Panc1 (cell line): ENCODE measurements around the gene SERPINE3. TPM values are rescaled to one million over a fixed set of nuclear protein-coding genes. Genes with fewer than 3 reads are reported as not detected.

Source experiments
- ATAC-seq: fragments of 200-7000 bp; cut with Tn5 transposase; 2 replicates; pipeline ENCODE4 v1.9.1; 2020; ENCODE audit warnings: mild to moderate bottlenecking, moderate library complexity
- BruUV-seq: library from RNA; stranded (reverse); fragments of 400-500 nt; replicated peaks from 2 replicates; lab custom pipeline; 2021; lab: Mats Ljungman, UMichigan
- CTCF ChIA-PET: fragments of 300-600 bp; sonication (Branson Sonifier 250); formaldehyde crosslinking; loops from one replicate; lab custom pipeline; 2022; ENCODE audit warnings: antibody characterized with exemption; lab: Charles Lee
- POLR2A ChIA-PET: fragments of 300-600 bp; sonication (Branson Sonifier 250); formaldehyde crosslinking; loops from one replicate; lab custom pipeline; 2022; ENCODE audit warnings: antibody characterized with exemption; lab: Charles Lee
- DNase-seq: peaks from one replicate; pipeline ENCODE4 v3.0.0-alpha.2; 2010; ENCODE audit warnings: low read depth, low spot score
- H3K27ac ChIP-seq: 2 replicates; pipeline ENCODE4 v1.5.1; 2011; ENCODE audit warnings: mild to moderate bottlenecking, low read length, inconsistent platforms
- H3K27me3 ChIP-seq: fragments of 200-500 bp; sonication (Bioruptor generic); 2 replicates; pipeline ENCODE4 v1.6.0; 2014; ENCODE audit warnings: low read length, inconsistent platforms; ENCODE audit not compliant: control insufficient read depth, insufficient read depth
- H3K36me3 ChIP-seq: fragments of 200-500 bp; sonication (Bioruptor generic); 2 replicates; pipeline ENCODE4 v1.5.1; 2014; ENCODE audit warnings: inconsistent platforms, mild to moderate bottlenecking, low read length, moderate library complexity; ENCODE audit not compliant: control insufficient read depth, insufficient read depth
- H3K4me1 ChIP-seq: 2 replicates; pipeline ENCODE4 v1.5.1; 2011; ENCODE audit warnings: inconsistent platforms, mild to moderate bottlenecking, low read length, moderate library complexity; ENCODE audit not compliant: control insufficient read depth, insufficient read depth
- H3K4me3 ChIP-seq, 2 experiments: 2 replicates each; pipeline ENCODE4 v1.5.1; 2011 to 2012; ENCODE audit warnings: low read depth in 2 of 2, low read length in 2 of 2, mild to moderate bottlenecking in 2 of 2, inconsistent platforms in 1 of 2, moderate library complexity in 1 of 2
- H3K9me3 ChIP-seq: fragments of 200-500 bp; sonication (Bioruptor generic); 2 replicates; pipeline ENCODE4 v1.5.1; 2014; ENCODE audit warnings: low read depth, mild to moderate bottlenecking, inconsistent platforms, low read length, moderate library complexity; ENCODE audit not compliant: control insufficient read depth, insufficient read depth
- POLR2AphosphoS5 ChIP-seq: IDR thresholded peaks from 2 replicates; pipeline ENCODE4 v1.6.1; 2012; ENCODE audit warnings: mild to moderate bottlenecking, low read depth, low read length, moderate library complexity
- SIN3A ChIP-seq: IDR thresholded peaks from 2 replicates; pipeline ENCODE4 v1.6.1; 2012; ENCODE audit warnings: low read depth, mild to moderate bottlenecking, low read length, moderate library complexity, borderline replicate concordance; ENCODE audit not compliant: insufficient read depth
- TCF7L2 ChIP-seq: IDR thresholded peaks from 2 replicates; pipeline ENCODE4 v1.6.1; 2011; ENCODE audit warnings: mild to moderate bottlenecking, low read depth, low read length, inconsistent platforms
- in situ Hi-C: cut with HindIII; loops from 2 replicates; pipeline ENCODE4 v1.10.0; 2016; ENCODE audit warnings: low sequenced_read_pairs, low pct_unique_long_range_greater_than_20kb
- intact Hi-C: fragments of 100-400 bp; cut with micrococcal nuclease; formaldehyde crosslinking; loops from one replicate; pipeline ENCODE4 v1.10.0; 2022; ENCODE audit not compliant: unreplicated experiment
- total RNA-seq: library from RNA; stranded (reverse); gene quantifications from one replicate; pipeline ENCODE4 v1.2.1, GENCODE V29; 2021; ENCODE audit not compliant: unreplicated experiment
- TF ChIP-seq, protein P1 (sequence below): fragments of 450-650 bp; IDR thresholded peaks from 2 replicates; pipeline ENCODE4 v1.5.1; 2017; ENCODE audit warnings: mild to moderate bottlenecking
- TF ChIP-seq, protein P2 (sequence below), 2 experiments: IDR thresholded peaks; 2 replicates each; pipeline ENCODE4 v1.6.1; 2011 to 2012; ENCODE audit warnings: low read depth in 2 of 2, control low read depth in 1 of 2, low read length in 1 of 2, mild to moderate bottlenecking in 1 of 2, moderate library complexity in 1 of 2; ENCODE audit not compliant: insufficient read depth in 1 of 2

SERPINE3 gene
- total RNA-seq, 1 experiment from 2014 or later: not detected

DNA sequence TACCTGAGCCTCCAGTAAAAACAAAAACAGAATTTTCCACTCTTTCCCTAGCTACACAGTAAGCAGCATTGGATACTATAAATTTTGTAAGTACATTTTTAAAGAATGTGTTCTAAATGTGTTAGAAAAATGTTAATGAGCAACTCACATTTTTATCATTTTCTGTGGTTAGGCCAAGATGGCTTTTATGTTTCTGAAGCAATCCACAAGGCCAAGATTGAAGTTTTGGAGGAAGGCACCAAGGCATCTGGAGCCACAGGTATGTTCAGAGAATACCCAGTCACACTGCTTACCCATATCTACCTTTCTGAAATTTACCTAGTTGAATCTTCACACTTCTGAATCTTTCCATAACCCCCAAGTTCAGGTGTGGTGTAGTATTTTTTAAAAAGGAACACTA lies 21.6 kb downstream of the SERPINE3 start:
- intact Hi-C loops: no loop called here
- ATAC-seq: no peak
- no TSS peak for BruUV-seq
- Histone ChIP-seq H3K27ac (no peak overlapping the region), H3K36me3 (peaks cover 31% of the 10 kb centered on the region), H3K4me3 (no peak overlapping the region), H3K27me3 (no peaks in the 10 kb centered on the region), H3K9me3 (no peaks in the 10 kb centered on the region), H3K4me1 (no peaks in the 10 kb centered on the region)
- TF ChIP-seq SIN3A: no peak
- TF ChIP-seq POLR2AphosphoS5: no peak
- TF ChIP-seq, protein P1, sequence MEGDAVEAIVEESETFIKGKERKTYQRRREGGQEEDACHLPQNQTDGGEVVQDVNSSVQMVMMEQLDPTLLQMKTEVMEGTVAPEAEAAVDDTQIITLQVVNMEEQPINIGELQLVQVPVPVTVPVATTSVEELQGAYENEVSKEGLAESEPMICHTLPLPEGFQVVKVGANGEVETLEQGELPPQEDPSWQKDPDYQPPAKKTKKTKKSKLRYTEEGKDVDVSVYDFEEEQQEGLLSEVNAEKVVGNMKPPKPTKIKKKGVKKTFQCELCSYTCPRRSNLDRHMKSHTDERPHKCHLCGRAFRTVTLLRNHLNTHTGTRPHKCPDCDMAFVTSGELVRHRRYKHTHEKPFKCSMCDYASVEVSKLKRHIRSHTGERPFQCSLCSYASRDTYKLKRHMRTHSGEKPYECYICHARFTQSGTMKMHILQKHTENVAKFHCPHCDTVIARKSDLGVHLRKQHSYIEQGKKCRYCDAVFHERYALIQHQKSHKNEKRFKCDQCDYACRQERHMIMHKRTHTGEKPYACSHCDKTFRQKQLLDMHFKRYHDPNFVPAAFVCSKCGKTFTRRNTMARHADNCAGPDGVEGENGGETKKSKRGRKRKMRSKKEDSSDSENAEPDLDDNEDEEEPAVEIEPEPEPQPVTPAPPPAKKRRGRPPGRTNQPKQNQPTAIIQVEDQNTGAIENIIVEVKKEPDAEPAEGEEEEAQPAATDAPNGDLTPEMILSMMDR: no peak
- TF ChIP-seq, protein P2, sequence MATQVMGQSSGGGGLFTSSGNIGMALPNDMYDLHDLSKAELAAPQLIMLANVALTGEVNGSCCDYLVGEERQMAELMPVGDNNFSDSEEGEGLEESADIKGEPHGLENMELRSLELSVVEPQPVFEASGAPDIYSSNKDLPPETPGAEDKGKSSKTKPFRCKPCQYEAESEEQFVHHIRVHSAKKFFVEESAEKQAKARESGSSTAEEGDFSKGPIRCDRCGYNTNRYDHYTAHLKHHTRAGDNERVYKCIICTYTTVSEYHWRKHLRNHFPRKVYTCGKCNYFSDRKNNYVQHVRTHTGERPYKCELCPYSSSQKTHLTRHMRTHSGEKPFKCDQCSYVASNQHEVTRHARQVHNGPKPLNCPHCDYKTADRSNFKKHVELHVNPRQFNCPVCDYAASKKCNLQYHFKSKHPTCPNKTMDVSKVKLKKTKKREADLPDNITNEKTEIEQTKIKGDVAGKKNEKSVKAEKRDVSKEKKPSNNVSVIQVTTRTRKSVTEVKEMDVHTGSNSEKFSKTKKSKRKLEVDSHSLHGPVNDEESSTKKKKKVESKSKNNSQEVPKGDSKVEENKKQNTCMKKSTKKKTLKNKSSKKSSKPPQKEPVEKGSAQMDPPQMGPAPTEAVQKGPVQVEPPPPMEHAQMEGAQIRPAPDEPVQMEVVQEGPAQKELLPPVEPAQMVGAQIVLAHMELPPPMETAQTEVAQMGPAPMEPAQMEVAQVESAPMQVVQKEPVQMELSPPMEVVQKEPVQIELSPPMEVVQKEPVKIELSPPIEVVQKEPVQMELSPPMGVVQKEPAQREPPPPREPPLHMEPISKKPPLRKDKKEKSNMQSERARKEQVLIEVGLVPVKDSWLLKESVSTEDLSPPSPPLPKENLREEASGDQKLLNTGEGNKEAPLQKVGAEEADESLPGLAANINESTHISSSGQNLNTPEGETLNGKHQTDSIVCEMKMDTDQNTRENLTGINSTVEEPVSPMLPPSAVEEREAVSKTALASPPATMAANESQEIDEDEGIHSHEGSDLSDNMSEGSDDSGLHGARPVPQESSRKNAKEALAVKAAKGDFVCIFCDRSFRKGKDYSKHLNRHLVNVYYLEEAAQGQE (IDR thresholded peaks at IDR 0.05; ENCODE audit: insufficient read depth in 1 of 2, low read depth in 2 of 2, low read length in 1 of 2): no peak
- in situ Hi-C loops: no loop called here
- DNase-seq: no peak
- ChIA-PET CTCF (no interaction called here), POLR2A (no interaction called here)

DNA sequence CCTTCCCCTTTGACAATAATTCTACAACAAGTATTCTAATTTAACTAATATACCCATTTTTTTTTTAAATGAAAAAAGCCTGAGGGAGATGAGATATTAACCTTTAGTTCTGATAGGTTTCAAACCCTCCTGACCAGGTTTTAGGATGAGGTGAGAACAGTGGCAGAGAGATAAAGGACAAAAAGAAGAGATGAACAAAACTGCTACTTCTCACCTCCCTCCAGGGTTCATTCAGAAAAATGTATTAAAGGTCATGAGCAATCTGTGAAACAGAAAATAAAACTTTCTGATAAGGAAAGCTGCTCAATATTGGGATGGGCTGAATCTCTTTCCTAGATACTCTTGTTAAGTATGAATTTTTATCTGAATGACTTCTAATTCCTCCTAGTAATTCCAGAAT lies 24.1 kb downstream of the SERPINE3 start:
- ChIA-PET POLR2A (no interaction called here), CTCF (no interaction called here)
- BruUV-seq: no TSS peak
- DNase-seq (no peak), ATAC-seq (no peak)
- peaks cover 43% of the 10 kb centered on the region for H3K36me3 ChIP-seq
- H3K27ac ChIP-seq: no peak overlapping the region
- TF ChIP-seq POLR2AphosphoS5: no peak
- TF ChIP-seq, protein P2 (IDR thresholded peaks at IDR 0.05; ENCODE audit: insufficient read depth in 1 of 2, low read depth in 2 of 2, low read length in 1 of 2): no peak
- TF ChIP-seq TCF7L2: no peak
- no peak for TF ChIP-seq SIN3A
- TF ChIP-seq, protein P1: no peak
- no peak overlapping the region for H3K4me3 ChIP-seq
- intact Hi-C loops: no loop called here
- H3K9me3 ChIP-seq: no peaks in the 10 kb centered on the region
- H3K4me1 ChIP-seq: no peaks in the 10 kb centered on the region
- no peaks in the 10 kb centered on the region for H3K27me3 ChIP-seq
- in situ Hi-C loops: no loop called here
